A549 (cell line): ENCODE measurements around the gene ADIPOQ.

ENCODE experiments used
- EP300 ChIP-seq, 2 experiments: fragments of >200 bp; sonication (Bioruptor Twin); formaldehyde crosslinking; IDR thresholded peaks; 2 replicates in 1 of 2; 3 replicates in 1 of 2; pipeline ENCODE4 v1.6.1; 2016 to 2017
- ESRRA ChIP-seq: fragments of 150-350 bp; IDR thresholded peaks from 2 replicates; pipeline ENCODE4 v1.6.1; 2014; ENCODE audit warnings: mild to moderate bottlenecking, low read length, borderline replicate concordance
- NR3C1 ChIP-seq: fragments of >200 bp; sonication (Bioruptor Twin); formaldehyde crosslinking; IDR thresholded peaks from 3 replicates; pipeline ENCODE4 v1.6.1; 2017
- RCOR1 ChIP-seq: fragments of 150-350 bp; IDR thresholded peaks from 2 replicates; pipeline ENCODE4 v1.6.1; 2014; ENCODE audit warnings: antibody characterized with exemption, low read length, low read depth
- TP53 ChIP-seq: fragments of 250-450 bp; sonication (Bioruptor Pico); IDR thresholded peaks from 2 replicates; pipeline ENCODE4 v1.5.0; 2021; ENCODE audit warnings: mild to moderate bottlenecking, moderate library complexity
- TF ChIP-seq, protein P1 (sequence below): fragments of >200 bp; sonication (Bioruptor Twin); formaldehyde crosslinking; IDR thresholded peaks from 3 replicates; pipeline ENCODE4 v1.5.1; 2016
- TF ChIP-seq, protein P2 (sequence below): fragments of 200-600 bp; sonication (generic); IDR thresholded peaks from 2 replicates; pipeline ENCODE4 v1.6.1; 2016; ENCODE audit warnings: antibody characterized with exemption, mild to moderate bottlenecking, moderate library complexity

DNA sequence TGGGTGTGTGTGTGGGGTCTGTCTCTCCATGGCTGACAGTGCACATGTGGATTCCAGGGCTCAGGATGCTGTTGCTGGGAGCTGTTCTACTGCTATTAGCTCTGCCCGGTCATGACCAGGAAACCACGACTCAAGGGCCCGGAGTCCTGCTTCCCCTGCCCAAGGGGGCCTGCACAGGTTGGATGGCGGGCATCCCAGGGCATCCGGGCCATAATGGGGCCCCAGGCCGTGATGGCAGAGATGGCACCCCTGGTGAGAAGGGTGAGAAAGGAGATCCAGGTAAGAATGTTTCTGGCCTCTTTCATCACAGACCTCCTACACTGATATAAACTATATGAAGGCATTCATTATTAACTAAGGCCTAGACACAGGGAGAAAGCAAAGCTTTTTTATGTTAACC is 10.5 kb downstream of the ADIPOQ start:
- TF ChIP-seq RCOR1: no peak
- TF ChIP-seq, protein P1, sequence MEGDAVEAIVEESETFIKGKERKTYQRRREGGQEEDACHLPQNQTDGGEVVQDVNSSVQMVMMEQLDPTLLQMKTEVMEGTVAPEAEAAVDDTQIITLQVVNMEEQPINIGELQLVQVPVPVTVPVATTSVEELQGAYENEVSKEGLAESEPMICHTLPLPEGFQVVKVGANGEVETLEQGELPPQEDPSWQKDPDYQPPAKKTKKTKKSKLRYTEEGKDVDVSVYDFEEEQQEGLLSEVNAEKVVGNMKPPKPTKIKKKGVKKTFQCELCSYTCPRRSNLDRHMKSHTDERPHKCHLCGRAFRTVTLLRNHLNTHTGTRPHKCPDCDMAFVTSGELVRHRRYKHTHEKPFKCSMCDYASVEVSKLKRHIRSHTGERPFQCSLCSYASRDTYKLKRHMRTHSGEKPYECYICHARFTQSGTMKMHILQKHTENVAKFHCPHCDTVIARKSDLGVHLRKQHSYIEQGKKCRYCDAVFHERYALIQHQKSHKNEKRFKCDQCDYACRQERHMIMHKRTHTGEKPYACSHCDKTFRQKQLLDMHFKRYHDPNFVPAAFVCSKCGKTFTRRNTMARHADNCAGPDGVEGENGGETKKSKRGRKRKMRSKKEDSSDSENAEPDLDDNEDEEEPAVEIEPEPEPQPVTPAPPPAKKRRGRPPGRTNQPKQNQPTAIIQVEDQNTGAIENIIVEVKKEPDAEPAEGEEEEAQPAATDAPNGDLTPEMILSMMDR: no peak
- TF ChIP-seq EP300 (IDR thresholded peaks at IDR 0.05): no peak
- TF ChIP-seq, protein P2, sequence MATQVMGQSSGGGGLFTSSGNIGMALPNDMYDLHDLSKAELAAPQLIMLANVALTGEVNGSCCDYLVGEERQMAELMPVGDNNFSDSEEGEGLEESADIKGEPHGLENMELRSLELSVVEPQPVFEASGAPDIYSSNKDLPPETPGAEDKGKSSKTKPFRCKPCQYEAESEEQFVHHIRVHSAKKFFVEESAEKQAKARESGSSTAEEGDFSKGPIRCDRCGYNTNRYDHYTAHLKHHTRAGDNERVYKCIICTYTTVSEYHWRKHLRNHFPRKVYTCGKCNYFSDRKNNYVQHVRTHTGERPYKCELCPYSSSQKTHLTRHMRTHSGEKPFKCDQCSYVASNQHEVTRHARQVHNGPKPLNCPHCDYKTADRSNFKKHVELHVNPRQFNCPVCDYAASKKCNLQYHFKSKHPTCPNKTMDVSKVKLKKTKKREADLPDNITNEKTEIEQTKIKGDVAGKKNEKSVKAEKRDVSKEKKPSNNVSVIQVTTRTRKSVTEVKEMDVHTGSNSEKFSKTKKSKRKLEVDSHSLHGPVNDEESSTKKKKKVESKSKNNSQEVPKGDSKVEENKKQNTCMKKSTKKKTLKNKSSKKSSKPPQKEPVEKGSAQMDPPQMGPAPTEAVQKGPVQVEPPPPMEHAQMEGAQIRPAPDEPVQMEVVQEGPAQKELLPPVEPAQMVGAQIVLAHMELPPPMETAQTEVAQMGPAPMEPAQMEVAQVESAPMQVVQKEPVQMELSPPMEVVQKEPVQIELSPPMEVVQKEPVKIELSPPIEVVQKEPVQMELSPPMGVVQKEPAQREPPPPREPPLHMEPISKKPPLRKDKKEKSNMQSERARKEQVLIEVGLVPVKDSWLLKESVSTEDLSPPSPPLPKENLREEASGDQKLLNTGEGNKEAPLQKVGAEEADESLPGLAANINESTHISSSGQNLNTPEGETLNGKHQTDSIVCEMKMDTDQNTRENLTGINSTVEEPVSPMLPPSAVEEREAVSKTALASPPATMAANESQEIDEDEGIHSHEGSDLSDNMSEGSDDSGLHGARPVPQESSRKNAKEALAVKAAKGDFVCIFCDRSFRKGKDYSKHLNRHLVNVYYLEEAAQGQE: no peak
- TF ChIP-seq NR3C1: no peak
- TF ChIP-seq TP53 (CRISPR knock-in tag): no peak
- TF ChIP-seq ESRRA: no peak
